GM18498 (cell line): Measurements from ENCODE around the gene EHD1.

Experiments
- ATAC-seq: cut with Tn5 transposase; IDR thresholded peaks from one replicate; pipeline ENCODE4 v1.9.1; 2021; ENCODE audit warnings: mild to moderate bottlenecking, moderate library complexity; ENCODE audit not compliant: unreplicated experiment

EHD1 gene

GRCh38 chr11:64910451-64911093 is 32.2 kb upstream of the EHD1 start:
- ATAC-seq = no peak

- no peak for ATAC-seq
These were observed 31.4 kb upstream of the EHD1 start for GRCh38 chr11:64909653-64910343.

- no peak for ATAC-seq
These were observed 30.3 kb upstream of the EHD1 start for GRCh38 chr11:64908766-64909165.

GRCh38 chr11:64906314-64906635 is 27.9 kb upstream of the EHD1 start:
- no peak for ATAC-seq

DNA sequence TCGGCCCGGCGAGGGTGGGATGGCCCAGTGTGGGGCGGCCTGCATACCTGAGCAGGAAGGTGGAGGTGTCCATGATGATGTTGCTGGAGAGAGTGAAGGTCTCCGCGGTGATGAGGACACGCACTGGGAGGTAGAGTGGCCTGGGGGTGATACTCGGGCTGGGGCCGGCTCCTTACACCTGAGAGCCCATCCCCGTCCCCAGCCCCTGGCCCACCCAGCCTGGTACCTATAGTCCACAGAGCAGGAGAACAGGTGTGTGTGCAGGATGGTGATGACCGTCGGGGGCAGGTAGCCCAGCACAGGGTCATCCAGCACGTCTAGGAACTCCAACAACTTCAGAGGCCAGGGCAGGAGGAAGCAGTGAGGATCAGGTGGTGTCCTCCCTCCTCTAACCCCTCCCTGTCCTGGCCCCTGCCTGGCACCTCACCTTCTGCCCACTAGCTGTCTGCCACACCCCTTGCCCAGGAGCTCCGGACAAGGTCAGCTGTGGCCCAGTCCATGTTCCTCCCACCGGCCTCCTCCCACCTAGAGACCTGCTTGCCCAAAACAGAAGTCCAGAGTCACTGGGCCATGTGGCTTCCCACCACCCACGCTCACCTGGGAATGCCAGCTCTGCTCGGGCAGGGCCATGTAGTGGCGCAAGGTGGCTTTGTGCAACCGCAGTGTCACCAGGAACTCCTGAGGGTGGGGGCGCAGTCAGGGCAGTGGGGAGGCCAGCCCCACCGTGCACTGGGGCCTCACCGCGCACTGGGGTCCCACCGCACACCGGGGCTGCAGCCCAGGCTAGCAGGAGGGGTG is 27.3 kb upstream of the EHD1 start:
- ATAC-seq = no peak

GRCh38 chr11:64903291-64903833 is 24.9 kb upstream of the EHD1 start:
- ATAC-seq = no peak

DNA sequence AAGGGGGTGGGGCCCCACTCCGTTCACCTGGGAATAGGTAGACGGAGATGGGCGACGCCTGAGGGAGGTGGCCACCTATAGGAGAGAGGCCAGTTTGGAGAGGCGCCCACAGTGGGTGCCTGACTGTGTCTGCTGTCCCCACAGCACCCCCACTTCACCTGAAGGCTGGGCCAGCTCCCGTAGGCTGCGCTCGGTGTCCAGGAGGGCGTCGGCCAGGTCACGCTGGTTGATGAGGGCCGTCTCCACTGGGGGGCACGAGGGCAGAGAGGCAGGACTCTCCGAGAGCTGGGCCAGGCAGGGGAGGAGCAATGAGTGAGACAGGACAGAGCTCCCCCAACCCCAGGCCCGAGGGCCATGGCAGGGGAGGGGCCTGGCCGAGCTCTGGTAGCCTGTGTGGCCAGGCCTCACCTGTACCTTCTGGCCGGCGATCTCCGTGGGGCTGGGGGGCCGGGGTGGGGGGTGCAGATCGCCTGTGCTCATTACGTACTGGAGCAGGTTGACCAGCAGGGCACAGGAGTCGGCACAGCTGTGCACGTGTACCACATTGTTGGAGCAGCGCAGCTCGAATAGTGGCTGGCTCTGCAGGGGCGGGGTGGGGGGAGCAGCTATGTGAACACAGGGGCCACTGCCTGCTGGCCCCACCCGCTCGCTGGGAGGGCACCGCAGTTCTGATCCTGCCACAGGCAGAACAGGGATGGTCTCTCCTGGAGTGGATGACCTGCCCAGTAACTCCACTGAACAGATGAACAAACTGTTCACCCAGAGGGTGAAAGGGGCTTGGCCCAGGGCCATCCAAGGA is 23.9 kb upstream of the EHD1 start:
- ATAC-seq = no peak

- no peak for ATAC-seq
These were observed 22.4 kb upstream of the EHD1 start for GRCh38 chr11:64900774-64901173.

DNA sequence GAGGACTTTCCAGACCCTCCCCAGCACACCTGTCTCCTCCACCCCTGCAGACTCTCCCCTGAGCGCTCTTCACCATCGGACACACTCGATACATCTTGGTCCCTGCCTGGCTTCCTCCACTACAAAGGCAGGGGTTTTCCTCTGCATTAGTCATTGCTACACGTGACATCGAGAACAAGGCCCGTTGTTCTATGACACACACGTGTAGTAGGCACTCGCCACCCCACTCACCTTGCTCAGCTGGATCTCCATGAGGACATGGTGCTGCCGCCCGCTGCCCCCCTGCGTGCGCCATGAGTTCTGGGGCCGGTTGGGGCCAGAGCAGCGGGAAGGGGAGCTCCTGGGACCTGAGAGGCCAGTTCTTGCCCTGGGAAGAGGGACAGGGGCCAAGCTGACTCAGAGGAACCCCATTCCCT is 21.9 kb upstream of the EHD1 start:
- no peak for ATAC-seq

DNA sequence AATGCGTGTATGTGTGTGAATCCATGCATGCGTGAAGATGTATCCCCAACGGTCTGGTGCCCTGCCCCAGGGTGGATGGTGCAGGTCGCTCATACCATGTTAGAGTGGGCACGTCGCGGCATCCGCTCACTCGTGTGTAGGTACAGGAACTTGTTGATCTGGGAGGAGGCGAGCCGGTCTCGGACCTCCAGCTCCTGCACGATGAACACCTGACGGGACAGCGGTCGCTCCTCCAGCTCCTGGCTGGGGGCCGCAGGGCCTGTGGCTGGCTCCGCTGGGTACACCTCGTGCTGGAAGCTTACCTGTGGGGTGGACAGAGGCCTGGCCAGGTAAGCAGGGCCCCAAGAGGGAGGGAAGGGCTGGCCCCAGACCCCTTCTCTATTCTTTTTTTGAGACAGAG is 20.1 kb upstream of the EHD1 start:
- ATAC-seq = no peak

DNA sequence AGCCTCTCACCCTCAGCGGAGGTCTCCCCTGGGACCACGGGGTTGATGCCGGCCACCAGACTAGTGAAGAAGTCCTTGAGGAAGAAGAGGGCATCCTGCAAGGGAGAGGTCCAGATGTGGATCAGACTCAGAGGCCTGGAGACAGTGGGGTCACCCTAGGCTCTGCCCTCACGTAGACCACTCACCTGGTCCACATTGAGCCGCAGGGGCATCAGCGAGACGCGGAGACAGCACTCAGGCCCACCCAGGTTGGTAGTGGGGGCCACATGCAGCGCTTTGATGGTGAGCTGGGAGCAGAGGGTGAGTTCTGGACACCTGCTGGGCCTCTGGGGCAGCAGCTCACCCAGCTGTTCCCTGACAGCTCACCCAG is 19.6 kb upstream of the EHD1 start:
- no peak for ATAC-seq

GRCh38 chr11:64897381-64898075 is 19.1 kb upstream of the EHD1 start:
- ATAC-seq = no peak

GRCh38 chr11:64896448-64897022 is 18.1 kb upstream of the EHD1 start:
- ATAC-seq = no peak

DNA sequence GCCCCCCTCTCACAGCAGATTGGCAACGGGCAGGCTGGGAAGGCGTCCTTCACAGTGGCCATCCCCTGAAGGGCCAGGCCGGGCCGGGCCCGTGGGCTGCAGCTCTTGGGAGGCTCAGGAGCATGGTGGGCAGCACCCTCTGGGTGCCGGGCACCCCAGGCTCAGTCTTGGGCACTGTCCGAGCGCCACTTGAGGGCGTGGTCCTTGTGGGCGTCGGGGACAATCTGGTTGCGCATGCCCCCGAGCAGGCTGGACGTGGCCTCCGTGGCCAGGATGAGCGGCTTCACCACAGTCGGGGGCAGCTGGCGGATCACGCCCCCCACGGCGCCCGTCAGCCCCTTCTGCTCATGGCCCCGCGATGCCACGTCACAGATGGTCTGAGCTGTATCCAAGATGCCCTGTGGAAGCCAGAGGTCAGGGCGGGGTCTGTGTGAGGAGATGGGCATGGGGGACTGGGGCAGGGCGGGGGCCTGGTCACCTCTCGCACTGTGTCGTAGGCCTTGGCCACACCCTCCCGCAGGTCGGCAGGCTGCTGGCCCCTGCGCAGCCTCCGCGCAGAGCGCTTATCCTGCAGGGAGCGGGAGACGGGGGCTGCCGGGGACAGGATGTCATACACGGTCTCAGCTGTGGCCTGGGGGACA is 16.5 kb upstream of the EHD1 start:
- no peak for ATAC-seq

DNA sequence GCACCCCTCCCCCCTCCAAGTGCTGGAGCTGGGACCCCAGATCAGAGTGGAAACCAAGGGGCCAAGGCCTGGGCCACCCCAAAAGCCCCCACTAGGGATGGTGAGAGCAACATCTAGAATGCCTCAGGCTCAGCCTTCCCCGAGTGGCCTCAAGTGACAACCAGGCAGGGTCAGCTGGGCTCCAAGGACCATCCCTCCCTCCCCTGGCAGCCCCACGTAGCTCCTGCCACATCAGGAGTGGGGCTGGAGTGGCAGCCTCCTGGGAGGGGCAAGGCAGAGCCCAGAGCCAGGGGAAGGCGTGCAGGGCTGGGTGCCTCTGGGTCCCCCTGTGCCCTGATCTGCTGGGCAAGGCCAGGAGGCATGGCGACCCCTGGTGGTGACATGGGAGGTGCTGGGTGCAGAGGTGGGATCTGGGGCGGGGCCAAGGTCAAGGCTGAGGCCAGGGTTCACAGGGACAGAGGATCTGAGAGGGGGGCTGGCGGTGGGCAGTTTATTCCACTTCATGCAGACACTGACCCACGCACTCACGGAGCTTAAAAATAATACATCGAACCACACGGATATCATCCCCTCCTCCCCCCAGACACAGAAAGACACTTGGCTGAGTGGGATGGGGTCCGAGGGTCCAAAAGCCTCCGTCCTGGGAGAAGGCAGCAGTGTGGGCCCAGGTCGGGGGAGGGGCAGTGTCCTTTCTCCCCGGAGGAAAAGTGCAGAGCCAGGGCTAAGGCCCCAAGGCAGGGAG is 15.8 kb upstream of the EHD1 start:
- peak; percentile 66 for ATAC-seq

GRCh38 chr11:64893194-64894069 is 15.0 kb upstream of the EHD1 start:
- no peak for ATAC-seq

DNA sequence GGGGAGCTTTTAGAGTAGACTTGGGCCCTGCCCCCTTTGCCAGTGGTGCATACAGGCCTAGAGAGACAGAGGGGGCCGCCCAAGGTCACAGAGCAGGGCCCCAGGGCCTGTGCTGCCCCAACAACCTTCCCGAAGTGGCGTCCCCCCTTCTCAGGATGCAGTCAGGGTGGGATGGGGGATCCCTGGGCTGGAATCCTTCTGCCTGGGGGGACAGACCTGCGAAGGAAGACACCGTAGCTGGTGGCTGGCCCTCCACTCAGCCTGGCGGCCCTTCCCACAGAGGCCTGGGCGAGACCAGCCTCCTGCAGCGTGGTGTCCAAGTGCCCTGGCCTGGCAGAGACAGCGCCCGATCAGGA is 14.4 kb upstream of the EHD1 start:
- ATAC-seq = no peak

- no peak for ATAC-seq
These were observed 14.0 kb upstream of the EHD1 start for GRCh38 chr11:64892411-64892831.
